Ovary (tissue), 3 donors: ENCODE data around the gene TCFL5.
"Not testable (repeated sequence)": the region's sequence is repeated elsewhere in the genome, so short reads cannot be mapped to it uniquely, and the experiment has no call there.

Experiments used
- POLR2A ChIP-seq: fragments of 450-650 bp; IDR thresholded peaks from one replicate; pipeline ENCODE4 v1.6.1; 2017; ENCODE audit warnings: antibody characterized with exemption, mild to moderate bottlenecking, moderate library complexity
- TF ChIP-seq, protein P1 (sequence below), 3 donors: fragments of 450-650 bp in 2 of 3; fragments of 200-600 bp in 1 of 3; IDR thresholded peaks; one replicate each; pipeline versions ENCODE4 v1.5.1 to v1.8.0; 2016 to 2022; ENCODE audit warnings: antibody characterized with exemption in 3 of 3, mild to moderate bottlenecking in 1 of 3
- donor health status: DM: no; HTN: no; CAD: no.

DNA sequence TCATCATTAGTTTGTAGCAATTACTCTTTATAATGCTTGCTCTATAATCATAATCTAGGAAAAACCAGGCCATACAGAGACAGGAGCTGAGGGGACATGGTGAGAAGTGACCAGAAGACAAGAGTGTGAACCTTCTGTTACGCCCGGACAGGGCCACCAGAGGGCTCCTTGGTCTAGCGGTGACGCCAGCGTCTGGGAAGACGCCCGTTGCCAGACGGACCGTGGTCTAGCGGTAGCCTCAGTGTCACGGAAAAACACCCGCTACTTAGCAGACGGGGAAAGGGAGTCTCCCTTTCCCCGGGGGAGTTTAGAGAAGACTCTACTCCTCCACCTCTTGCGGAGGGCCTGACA lies 12.0 kb upstream of the TCFL5 start:
- TF ChIP-seq, protein P1, sequence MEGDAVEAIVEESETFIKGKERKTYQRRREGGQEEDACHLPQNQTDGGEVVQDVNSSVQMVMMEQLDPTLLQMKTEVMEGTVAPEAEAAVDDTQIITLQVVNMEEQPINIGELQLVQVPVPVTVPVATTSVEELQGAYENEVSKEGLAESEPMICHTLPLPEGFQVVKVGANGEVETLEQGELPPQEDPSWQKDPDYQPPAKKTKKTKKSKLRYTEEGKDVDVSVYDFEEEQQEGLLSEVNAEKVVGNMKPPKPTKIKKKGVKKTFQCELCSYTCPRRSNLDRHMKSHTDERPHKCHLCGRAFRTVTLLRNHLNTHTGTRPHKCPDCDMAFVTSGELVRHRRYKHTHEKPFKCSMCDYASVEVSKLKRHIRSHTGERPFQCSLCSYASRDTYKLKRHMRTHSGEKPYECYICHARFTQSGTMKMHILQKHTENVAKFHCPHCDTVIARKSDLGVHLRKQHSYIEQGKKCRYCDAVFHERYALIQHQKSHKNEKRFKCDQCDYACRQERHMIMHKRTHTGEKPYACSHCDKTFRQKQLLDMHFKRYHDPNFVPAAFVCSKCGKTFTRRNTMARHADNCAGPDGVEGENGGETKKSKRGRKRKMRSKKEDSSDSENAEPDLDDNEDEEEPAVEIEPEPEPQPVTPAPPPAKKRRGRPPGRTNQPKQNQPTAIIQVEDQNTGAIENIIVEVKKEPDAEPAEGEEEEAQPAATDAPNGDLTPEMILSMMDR (IDR thresholded peaks at IDR 0.05): peak; percentile 23 to 59 (median 42)
- not testable (repeated sequence) for TF ChIP-seq POLR2A
